NCI-H146 treated with DMSO at 0.1 percent for 48 hours (cell line): ENCODE results near the gene TIMM44.
"Not testable (repeated sequence)": the region's sequence is repeated elsewhere in the genome, so short reads cannot be mapped to it uniquely, and the experiment has no call there.

Experiments used
- DNase-seq: peaks from one replicate; lab custom pipeline; 2025; ENCODE audit not compliant: unreplicated experiment; lab: John Stamatoyannopoulos, UW

The TIMM44 gene

DNA sequence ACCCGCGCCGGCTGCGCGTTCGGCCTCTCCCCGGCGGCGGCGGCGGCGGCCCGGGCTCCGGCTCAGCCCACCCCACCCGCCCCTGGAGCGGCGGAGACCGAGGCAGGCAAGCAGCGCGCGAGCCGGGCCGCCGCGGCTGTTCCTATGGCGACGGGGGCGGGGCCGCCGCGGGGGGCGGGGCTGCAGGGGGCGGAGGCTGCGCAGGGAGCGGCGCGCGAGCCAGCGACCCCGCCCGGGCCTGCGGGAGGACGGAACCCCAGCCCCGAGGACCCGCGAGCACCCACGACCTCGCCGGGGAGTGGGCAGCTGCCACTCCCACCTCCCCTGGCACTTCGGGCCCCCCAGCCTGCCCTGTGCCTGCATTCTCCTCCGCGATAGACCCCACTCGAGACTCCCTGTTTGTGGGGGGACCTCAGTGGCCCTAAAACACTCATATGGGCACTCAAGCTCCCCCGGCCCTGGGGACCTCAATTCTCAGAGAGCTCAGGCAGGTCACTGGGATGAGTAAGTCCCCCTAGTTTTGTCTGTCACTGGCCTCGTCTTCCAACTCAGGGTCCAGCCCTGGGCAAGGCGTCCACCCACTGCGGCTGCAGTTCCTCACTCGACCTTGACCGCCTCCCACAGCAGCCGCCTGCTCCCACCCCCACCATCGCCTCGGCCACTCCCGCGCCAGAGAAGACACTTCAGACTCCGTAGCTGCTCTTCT is 17.3 kb downstream of the TIMM44 start, which contains the start of gene CTXN1:
TSS of gene CTXN1 (minus strand) at position 115 of the 706 bp plus-strand sequence. CDS start 597 bp downstream, outside the sequence.
- DNase-seq, result no peak

DNA sequence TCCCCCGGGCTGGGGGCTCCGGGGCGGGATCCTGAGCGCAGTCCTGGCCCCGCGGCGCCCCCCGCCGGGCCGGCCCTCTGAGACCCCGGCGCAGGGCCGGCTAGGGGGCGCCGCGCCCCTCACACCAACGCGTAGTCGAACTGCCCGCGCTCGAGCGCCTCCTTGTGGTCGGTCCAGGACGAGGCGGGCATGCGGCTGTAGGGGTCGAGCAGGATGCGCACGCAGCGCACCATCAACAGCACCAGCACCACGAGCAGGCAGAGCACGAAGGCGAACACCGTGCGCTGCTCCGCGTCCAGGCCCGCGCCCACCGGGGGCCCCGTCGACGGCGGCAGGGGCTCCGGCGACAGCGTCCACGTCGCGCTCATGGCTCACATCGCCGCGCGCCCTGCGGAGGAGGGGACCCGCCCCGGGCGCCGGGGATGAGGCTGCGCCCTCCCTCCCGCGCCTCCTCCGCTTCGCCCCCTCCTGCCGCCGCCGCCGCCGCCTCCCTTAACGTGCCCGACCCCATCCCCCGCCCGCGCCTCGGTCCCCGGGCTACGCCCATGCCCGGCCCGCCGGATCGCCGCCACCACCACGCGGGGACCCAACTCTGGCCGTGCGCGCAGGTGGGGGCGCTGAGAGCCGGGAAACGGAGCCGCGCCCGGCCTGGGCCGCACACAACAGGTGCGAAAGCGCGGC is 18.2 kb downstream of the TIMM44 start:
- peak; percentile 37 for DNase-seq

DNA sequence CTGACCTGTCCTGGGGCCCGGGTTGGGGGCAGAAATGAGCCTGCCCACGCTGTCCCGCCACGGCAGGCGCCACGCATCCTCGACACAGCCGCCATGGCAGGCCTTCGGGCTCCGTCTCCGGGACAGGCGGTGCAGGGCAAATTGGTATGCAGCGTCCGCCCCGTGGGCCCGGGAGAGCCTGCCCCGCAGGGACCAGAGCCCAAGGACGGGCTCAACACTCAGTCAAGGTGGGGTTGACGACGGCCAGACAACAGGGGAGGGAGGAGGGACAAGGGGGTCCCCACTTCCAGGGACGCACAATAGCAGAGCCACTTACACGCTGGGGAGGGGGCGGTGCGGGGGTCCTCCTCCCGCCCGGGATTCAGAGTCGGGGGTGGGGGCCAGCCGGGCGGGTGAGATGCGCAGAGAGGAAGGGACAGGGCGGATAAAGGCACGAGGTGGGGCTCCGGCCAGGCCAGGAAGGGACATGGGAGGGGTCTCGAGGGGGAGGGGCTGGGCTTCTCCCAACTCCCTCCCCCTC is 18.8 kb downstream of the TIMM44 start:
- DNase-seq, result no peak

DNA sequence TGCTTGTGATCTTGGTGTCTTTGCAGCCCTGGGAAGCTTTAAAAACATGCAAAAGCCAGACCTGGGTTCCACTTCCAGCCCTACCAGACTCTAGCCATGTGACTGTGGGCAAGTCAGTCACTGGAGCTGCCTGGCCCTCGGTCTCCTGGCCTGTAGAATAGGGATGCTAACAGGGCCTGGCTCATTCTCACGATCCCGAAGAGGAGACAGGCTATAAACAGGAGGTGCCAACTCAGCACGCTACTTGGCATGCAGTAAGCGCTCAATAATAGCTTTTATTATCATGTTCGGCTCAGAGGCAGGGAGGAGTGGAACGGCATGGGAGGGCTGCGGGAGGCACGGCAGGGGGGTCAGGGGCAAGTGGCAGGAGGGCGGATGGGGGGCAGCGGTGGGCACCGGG is 19.2 kb downstream of the TIMM44 start:
- DNase-seq, result no peak

DNA sequence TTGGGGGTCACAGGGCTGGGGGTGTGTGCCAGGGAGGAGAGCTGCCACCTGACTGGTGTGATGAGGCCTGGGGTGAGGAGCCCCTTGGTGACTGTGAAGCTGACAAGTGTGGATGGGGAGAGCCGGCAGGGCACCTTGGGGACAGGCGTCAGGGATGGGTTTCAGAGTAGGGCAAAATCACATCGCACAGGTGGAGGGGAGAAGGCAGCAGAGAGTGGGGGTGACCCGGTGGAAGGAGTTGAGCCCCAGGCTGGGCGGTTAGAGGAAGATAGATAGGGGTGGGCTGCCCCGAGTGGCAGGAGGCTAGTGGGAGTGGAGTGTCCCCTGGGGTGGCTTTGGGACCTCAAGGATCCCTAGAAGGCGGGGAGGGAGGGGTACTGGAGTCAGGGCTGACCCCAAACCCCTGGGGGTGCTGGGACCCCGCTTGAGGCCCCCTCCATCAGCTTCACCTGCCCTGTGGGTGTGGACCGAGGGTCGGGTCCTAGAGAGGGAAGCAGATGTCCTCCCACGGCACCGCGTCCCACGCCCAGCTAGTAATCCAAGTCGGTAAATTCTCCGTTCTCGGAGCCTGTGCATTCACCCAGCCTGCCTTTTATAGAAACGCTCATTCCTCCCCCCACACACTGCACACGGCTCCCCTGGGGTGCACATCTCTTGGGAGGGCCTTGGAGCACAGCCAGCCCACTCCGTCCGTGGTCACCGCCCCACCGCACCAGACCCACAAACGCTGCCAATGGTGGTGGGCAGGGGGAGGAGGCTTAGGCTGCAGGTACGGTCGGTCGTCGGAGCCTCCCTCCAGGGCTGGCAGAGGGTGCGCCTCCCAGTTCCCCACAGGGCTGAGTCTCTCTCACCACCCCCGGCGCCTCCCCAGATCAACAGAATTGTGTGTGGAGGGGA is 19.9 kb downstream of the TIMM44 start:
- DNase-seq, result no peak

DNA sequence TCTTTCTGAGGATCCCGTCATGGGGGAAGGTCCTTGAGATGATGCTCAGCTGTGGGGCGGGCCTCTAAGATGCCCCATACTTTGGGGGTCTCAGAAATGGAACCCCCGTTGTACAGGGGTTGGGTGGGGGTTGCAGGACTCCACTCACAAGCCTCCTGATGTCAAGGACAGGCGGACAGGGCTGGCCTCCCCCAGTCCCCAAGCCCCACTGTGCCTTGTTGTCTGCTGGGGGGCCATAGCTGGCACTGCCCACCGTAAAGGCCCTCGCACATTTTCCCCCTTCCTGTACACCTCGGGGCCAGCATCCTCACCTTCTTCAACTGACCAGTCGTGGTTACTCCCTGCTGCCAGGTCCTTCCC is 20.6 kb downstream of the TIMM44 start:
- DNase-seq, result no peak

DNA sequence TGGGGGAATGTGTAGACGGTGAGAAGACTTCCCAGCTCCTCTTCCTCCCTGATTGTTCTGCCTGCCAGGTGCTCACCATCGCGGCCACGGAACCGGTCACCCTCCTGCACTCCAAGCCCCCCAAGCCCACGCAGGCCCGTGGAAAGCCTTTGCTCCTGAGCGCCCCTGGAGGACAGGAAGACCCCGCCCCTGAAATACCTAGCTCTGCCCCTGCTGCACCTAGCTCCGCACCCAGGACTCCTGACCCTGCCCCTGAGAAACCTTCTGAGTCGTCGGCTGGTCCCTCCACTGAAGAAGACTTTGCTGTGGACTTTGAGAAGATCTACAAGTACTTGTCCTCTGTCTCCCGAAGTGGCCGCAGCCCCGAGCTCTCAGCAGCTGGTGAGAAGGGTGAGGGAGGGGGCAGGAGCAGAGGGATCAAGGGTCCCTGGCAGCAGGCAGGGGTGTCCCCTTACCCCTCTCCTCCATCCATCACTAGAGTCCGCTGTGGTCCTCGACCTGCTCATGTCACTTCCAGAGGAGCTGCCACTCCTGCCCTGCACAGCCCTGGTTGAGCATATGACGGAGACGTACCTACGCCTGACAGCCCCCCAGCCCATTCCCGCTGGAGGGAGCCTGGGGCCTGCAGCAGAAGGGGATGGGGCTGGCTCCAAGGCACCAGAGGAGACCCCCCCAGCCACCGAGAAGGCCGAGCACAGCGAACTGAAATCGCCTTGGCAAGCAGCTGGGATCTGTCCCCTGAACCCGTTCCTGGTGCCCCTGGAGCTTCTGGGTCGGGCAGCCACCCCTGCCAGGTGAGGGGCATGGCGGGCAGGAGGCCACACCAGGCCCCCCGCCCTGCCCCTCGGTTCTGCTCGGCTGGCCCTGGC is 21.3 kb downstream of the TIMM44 start:
- DNase-seq, result no peak

DNA sequence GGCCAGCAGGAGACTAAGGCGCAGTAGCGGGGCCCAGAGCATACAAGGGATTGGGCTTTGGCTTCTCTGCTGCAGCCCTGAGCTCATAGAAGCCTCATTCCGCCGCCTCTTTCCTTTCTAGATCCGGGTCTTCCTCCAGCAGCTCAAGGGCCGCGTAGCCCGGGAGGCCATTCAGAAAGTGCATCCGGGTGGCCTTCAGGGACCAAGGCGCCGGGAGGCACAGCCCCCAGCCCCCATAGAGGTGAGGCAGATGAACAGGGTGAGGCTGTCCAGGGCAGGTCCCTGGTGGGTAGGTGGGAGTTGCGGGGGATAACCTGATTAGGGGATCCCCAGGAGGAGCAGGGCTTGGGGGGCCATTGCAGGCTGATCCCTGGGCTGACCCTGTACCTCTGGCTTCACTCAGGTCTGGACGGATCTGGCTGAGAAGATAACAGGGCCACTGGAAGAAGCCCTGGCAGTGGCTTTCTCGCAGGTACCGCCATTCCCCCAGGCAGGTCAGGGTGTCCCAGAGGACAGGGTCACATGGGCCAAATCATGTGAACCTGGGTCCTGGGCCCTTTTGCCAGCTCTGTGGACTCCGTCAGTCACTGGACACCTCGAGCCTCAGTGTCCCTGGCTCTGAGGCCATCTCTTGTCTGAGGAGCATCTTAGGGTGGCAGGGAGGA is 22.0 kb downstream of the TIMM44 start:
- no peak for DNase-seq

DNA sequence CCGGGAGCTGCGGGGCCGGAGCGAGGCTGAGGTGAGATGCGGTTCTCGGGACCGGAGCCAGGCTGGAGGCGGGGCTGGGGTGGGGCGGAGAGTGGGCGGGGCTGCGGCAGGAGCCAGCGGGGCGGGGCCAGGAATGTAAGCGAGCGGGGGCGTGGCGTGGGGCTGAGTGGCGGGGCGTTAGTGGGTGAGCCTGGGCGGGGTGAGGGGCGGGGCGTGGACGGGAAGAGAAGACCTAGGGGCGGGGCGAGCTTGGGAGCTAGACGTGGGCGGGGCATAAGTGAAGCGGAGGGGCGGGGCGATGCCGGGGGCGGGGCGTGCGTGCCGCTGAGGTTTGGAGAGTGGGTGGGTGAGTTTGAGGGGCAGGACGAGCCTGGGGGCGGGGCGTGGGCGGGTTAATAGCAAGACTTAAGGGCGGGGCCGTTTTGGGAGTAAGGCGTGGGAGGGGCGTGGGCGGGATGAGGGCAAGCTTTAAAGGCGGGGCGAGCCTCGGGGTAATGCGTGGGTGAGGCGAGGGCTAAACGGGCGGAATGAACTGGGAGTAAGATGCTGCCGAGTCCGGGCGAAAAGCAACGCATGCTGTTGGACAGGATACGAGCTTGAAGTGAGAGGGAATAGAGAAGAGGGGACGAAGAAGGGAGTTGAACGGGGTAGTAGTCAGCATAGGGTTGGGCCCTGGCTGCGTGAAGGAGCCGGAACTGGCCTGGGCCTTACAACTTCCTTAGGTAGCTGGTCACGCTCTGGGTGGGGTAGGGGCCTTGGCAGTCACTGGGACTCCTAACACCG is 22.8 kb downstream of the TIMM44 start:
- peak; percentile 82 for DNase-seq

DNA sequence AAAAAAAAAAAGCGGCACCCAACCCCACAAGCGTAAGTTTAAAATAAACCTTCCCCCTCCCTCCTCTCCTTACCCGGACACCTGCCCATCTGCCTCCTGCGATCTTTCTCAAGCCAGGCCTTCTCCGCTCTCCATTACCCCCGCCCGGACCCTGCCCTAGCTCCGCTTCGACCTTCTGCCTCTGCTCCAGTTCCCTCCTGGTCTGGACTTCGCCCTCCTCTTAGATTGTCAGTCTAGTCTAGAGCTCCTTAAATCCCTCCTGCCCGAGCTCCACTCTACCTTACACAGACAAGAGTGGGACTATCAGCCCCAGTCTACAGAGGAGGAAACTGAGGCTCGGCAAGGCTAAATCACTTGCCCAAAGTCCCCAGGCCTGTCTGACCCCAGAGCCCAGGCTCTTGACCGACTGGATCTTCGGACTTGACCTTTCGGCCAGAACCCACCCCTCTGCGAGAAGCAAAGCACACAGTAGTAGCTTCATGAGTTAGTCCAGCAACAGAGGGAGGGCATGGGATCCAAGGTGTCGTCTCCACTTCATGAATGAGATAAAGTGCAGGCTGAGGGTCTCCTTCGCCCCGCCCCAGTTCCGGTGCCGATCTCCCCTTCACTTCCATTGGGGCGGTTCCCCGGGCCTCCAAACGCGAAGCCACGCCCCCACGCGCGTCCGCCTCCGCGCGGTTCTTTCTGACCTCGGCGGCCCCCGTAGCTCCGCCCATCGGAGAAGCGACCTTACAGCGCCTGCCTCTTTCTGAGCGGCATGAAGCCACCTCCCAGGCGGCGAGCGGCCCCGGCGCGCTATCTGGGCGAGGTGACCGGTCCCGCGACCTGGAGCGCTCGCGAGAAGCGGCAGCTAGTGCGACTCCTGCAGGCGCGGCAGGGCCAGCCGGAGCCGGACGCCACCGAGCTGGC is 23.6 kb downstream of the TIMM44 start, which contains the start of gene SNAPC2:
TSS of gene SNAPC2 (plus strand) at position 729 of the 909 bp plus-strand sequence. CDS start at position 758, 29 bp downstream.
- peak; percentile 64 for DNase-seq

DNA sequence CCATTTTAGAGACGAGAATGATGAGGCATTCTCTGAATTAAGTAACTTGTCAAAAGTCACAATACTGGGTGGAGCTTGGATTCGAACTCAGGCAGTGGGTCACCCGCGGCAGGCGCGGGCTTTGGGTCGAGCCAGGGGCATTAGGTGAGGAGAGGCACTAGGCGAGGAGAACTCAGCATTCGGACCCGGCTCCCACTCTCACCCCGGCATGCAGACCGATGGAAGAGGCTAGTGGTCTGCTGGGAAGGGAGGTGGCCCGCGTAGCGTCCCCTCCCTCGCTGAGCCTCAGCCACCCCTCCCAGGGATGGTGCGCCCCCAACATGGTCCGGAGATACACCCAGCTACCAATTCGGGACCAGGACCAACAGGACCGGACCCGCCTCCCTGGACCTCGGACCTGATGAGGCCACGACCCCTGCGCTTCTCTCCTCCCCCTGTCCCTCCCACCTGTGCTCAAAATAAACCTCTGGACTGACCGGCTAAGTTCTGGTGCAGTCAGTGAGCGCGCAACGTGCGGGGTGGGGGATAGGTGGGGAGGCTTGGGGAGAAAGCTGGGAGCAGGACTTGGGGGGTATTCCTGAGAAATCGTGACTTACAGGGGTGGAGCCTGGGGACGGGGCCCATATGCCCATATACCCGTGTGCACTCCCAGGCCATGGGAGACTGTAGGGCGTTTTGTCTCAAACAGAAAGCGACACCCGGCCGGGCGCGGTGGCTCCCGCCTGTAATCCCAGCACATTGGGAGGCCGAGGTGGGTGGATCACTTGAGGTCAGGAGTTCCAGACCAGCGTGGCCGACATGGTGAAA is 24.6 kb downstream of the TIMM44 start:
- no peak for DNase-seq

DNA sequence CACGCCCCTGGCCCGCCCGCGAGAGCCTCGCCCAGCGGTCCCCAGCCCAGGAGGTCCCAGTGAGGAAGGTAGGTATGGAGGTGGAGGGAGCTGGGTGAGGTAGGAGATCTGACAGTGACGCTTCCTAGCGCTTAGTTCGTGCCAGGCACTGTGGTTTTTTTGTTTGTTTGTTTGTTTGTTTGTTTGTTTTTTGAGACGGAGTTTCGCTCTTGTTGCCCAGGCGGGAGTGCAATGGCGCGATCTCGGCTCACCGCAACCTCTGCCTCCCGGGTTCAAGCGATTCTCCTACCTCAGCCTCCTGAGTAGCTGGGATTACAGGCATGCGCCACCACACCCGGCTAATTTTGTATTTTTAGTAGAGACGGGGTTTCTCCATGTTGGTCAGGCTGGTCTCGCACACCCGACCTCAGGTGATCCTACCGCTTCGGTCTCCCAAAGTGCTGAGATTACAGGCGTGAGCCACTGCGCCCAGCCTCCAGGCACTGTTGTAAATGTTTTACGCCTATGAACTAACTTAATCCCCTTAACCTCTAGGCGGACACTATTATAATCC is 25.3 kb downstream of the TIMM44 start:
- not testable (repeated sequence) for DNase-seq

DNA sequence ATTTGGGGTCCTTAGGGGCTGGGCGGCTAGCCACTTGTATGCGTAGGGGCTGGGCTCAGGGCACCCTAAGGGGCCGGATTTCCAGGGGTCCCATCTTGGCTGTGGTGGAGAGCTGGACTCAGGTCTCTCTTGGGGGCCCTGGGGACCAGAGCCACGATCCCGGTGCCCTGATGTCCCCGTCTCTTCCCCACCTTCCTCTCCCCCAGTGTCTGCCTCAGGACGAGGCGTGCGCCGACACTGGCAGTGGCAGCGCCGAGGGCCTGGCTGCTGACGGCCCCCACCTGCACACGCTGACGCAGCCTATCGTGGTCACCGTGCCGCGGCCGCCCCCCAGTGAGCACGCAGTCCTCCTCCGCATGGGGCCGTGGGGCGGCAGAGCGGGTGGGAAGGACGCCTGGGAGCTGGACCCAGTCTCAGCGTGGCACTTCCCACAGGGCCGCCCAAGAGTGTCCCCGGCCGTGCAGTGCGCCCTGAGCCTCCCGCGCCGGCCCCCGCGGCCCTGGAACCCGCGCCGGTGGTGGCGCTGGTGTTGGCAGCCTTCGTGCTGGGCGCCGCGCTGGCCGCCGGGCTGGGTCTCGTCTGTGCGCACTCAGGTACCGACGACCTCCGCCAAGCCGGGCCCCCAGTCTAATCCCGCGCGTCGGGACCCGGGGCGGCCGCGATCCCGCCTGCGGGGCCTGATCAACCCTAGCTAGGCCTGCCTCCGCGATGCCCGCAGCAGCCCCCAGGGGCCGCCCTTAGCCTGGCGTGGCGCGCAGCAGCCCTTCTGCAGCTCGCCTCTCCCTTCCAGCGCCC is 26.0 kb downstream of the TIMM44 start:
- DNase-seq, result no peak

DNA sequence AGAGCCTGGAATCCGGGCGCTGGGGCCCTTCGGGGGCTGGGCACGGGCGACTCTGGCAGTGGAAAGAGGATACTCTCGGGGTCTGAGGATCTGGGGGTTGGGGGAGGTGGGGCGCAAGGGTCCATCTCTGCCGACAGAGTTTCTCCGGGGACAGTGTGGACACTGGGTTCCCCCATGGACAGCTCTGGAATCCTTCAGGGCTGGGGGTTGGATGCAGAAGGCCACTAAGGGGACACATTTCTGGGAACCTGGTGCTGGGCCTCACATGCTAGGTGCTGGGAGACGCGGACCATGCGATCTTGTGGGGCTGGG is 26.6 kb downstream of the TIMM44 start:
- DNase-seq, result no peak

DNA sequence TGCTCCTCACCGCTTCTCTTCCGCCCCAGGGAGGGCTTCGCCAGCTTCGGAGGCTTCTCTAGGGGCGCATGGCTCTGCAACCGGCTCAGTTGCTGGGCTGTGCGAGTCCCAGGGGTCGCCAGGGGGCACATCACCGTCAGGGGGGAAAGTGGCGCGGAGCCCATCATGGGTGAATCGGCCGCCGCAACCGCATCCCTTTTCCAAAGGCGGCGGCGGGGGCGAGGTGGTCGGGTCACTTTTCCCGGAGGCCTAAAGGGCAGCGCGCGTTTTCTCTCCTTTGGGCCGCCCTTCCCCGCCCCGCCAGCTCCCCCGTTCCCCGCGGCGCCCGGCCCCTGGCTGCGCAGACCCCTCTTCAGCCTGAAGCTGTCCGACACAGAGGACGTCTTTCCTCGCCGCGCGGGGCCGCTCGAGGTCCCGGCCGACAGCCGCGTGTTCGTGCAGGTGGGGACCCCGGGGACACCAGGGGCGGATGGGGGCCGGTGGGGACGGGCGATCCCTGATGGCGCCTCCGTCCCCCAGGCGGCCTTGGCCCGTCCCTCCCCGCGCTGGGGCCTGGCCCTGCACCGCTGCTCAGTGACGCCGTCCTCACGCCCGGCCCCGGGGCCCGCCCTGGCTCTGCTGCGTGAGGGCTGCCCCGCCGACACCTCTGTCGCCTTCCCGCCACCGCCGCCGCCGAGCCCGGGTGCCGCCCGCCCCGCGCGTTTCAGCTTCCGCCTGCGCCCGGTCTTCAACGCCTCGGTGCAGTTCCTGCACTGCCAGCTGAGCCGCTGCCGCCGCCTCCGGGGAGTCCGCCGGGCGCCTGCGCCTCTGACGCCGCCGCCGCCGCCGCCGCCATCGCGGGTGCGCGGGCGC is 27.1 kb downstream of the TIMM44 start:
- no peak for DNase-seq
